Pancreas (tissue), 10 donors: ENCODE measurements around the gene PTPRM. TPM values are rescaled to one million over a fixed set of nuclear protein-coding genes. Genes with fewer than 3 reads are reported as not detected.

Experiments
- ATAC-seq, 4 donors: fragments of 200-7000 bp; cut with Tn5 transposase; one replicate each; pipeline versions ENCODE4 v1.8.0 to v1.9.1; 2020; ENCODE audit warnings: mild to moderate bottlenecking in 4 of 4, moderate library complexity in 4 of 4
- DNase-seq, 6 donors: peaks; one replicate each; pipeline ENCODE4 v3.0.0-alpha.2; 2020
- FAIRE-seq: peaks from 2 replicates; lab custom pipeline; 2012; peaks lifted over from hg19 to GRCh38; lab: Jason Lieb, UNC
- H3K27ac ChIP-seq, 4 donors: fragments of 200-600 bp; sonication (generic); 1 replicate in 3 of 4; 2 replicates in 1 of 4; pipeline versions ENCODE4 v1.5.0 to v1.8.0; 2020
- H3K27me3 ChIP-seq, 4 donors: fragments of 200-600 bp; one replicate each; pipeline ENCODE4 v1.8.0; 2021
- H3K36me3 ChIP-seq, 3 donors: fragments of 200-600 bp; sonication (generic) in 1 of 3; one replicate each; pipeline versions ENCODE4 v1.5.0 to v1.8.0; 2020 to 2021
- H3K4me1 ChIP-seq, 3 donors: fragments of 200-600 bp; one replicate each; pipeline ENCODE4 v1.8.0; 2021
- H3K4me3 ChIP-seq, 4 donors: fragments of 200-600 bp; sonication (generic) in 2 of 4; one replicate each; pipeline versions ENCODE4 v1.5.0 to v1.8.0; 2020 to 2021
- H3K9me3 ChIP-seq, 4 donors: fragments of 200-600 bp; one replicate each; pipeline ENCODE4 v1.8.0; 2021
- CTCF ChIP-seq, 4 donors: fragments of 200-600 bp; sonication (generic) in 3 of 4; IDR thresholded peaks; one replicate each; pipeline versions ENCODE4 v1.5.0 to v1.8.0; 2021; ENCODE audit warnings: antibody characterized with exemption in 4 of 4
- WGBS, 2 donors: extraction: QIAGEN DNeasy Blood & Tissue Kit; methylation state at CpG; one replicate each; pipeline ENCODE4 v1.1.7; 2013; 5-methylcytosine and 5-hydroxymethylcytosine counted together
- intact Hi-C, 3 donors: fragments of 100-400 bp; cut with DNase I; formaldehyde crosslinking; loops; one replicate each; pipeline versions ENCODE4 v1.11.1 to v1.14.2; 2022
- polyA plus RNA-seq, 2 donors: library from polyadenylated mRNA; stranded (reverse); fragments of 200-250 nt; gene quantifications; one replicate each; pipeline ENCODE4 v1.2.3, GENCODE V29; 2013
- total RNA-seq, 6 donors: library from RNA; stranded (reverse); fragmentation: NEBNext Ultra II Directional in 4 of 6; extraction: Animal tissue kit (Norgen Biotek cat#: 25700) in 4 of 6; gene quantifications; one replicate each; pipeline versions ENCODE4 v1.2.1 to v1.2.4, GENCODE V29; 2021 to 2023
- donor health status: healthy with polysubstance abuse.
- donor health status: DM: no; HTN: no; CAD: no; lungs with moderate emphysema.
- donor health status: DM: no; HTN: no; CAD: no.
- donor health status: control.
- donor health status: control.
- donor health status: Bipolar disorder and iron deficiency.
- donor health status: DM: yes; HTN: yes; CAD: no.
- donor health status: DM: no; HTN: no; CAD: no.
- donor health status: DM: no; HTN: no; CAD: no.
- donor health status: DM: yes; HTN: yes; CAD: no.

PTPRM gene
- total and polyA plus RNA-seq, 8 donors, result 14.5 to 50.7 (median 19.7) TPM

- no peak for TF ChIP-seq CTCF (IDR thresholded peaks at IDR 0.05)
- DNase-seq (no peak), ATAC-seq (no peak), FAIRE-seq (no peak)
- WGBS, 2 donors, result 79 to 82% methylated on average over 9 of the region's 9 CpGs
- intact Hi-C loops, result no loop called here
- no peaks in the 10 kb centered on the region for H3K9me3 ChIP-seq
- H3K4me3 ChIP-seq, result no peak overlapping the region
- no peaks in the 10 kb centered on the region for H3K4me1 ChIP-seq
- no peak overlapping the region for H3K27ac ChIP-seq
- no peaks in the 10 kb centered on the region for H3K27me3 ChIP-seq
- H3K36me3 ChIP-seq, result no peaks in the 10 kb centered on the region
Measured at GRCh38 chr18:7807936-7808453, 240.9 kb downstream of the PTPRM start.

- ATAC-seq (no peak), FAIRE-seq (no peak), DNase-seq (no peak)
- 77 to 85% methylated on average over 5 of the region's 5 CpGs for WGBS, 2 donors
- H3K9me3 ChIP-seq, result no peaks in the 10 kb centered on the region
- no peaks in the 10 kb centered on the region for H3K27me3 ChIP-seq
- no peak for TF ChIP-seq CTCF (IDR thresholded peaks at IDR 0.05)
- no peaks in the 10 kb centered on the region for H3K4me1 ChIP-seq
- no peak overlapping the region for H3K27ac ChIP-seq
- intact Hi-C loops, result no loop called here
- H3K36me3 ChIP-seq, result no peaks in the 10 kb centered on the region
- H3K4me3 ChIP-seq, result no peak overlapping the region
Measured at GRCh38 chr18:7808992-7809391, 241.9 kb downstream of the PTPRM start.

- FAIRE-seq, result no peak
- no peak for TF ChIP-seq CTCF (IDR thresholded peaks at IDR 0.05)
- DNase-seq, result no peak
- intact Hi-C loops, result no loop called here
- Histone ChIP-seq H3K36me3 (no peaks in the 10 kb centered on the region), H3K27me3 (no peaks in the 10 kb centered on the region), H3K9me3 (no peaks in the 10 kb centered on the region), H3K4me3 (no peak overlapping the region), H3K27ac (no peak overlapping the region), H3K4me1 (no peaks in the 10 kb centered on the region)
- WGBS, 2 donors, result 95 to 97% methylated on average over 6 of the region's 6 CpGs
- no peak for ATAC-seq
Measured at GRCh38 chr18:7809455-7809854, 242.3 kb downstream of the PTPRM start.

- DNase-seq, result no peak
- 88 to 94% methylated on average over 5 of the region's 5 CpGs for WGBS, 2 donors
- Histone ChIP-seq H3K9me3 (no peaks in the 10 kb centered on the region), H3K27ac (no peak overlapping the region), H3K36me3 (no peaks in the 10 kb centered on the region), H3K4me1 (no peaks in the 10 kb centered on the region), H3K4me3 (no peak overlapping the region), H3K27me3 (no peaks in the 10 kb centered on the region)
- no peak for TF ChIP-seq CTCF (IDR thresholded peaks at IDR 0.05)
- intact Hi-C loops, result no loop called here
- ATAC-seq, result no peak
- FAIRE-seq, result no peak
Measured at GRCh38 chr18:7809978-7810377, 242.9 kb downstream of the PTPRM start.

GRCh38 chr18:7812431-7813063 is 245.4 kb downstream of the PTPRM start:
- ATAC-seq, result peak; percentile 48 to 84 (median 75)
- Histone ChIP-seq H3K27me3 (no peaks in the 10 kb centered on the region), H3K4me3 (no peak overlapping the region), H3K27ac (no peak overlapping the region), H3K4me1 (no peaks in the 10 kb centered on the region), H3K9me3 (no peaks in the 10 kb centered on the region), H3K36me3 (no peaks in the 10 kb centered on the region)
- intact Hi-C loops, result no loop called here
- DNase-seq, result no peak
- 87 to 91% methylated on average over 3 of the region's 3 CpGs for WGBS, 2 donors
- TF ChIP-seq CTCF (IDR thresholded peaks at IDR 0.05), result no peak
- no peak for FAIRE-seq
